ENCODE measurements around the gene TSPAN9. TPM values are rescaled to one million over a fixed set of nuclear protein-coding genes. Genes with fewer than 3 reads are reported as not detected.

The TSPAN9 gene
- total RNA-seq, 1 experiment from 2014 or later = 35.5 TPM

DNA sequence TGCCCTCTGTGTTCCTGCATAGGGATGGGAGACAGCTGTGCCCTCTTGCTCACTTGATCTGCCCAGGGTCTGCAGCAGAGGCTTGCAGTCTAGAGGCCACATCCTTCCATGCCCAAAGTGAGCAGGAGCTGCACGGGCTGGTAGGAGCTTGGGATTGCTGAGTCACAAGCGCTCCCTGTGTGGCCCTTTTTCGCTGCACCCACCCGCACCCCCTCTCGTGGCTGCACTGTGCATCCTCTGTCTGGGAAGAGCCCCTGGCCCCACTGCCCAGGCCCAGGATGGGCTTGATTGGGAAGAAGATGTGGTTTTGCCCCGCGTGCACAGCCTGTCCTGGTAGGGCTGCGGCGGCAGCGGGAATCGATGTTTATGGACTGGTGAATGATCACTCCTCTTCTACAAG, 192.4 kb downstream of the TSPAN9 start:
- TF ChIP-seq EZH2 (IDR thresholded peaks at IDR 0.05; ENCODE audit: borderline replicate concordance, low read depth, low read length, poor library complexity, severe bottlenecking) = no peak
- TF ChIP-seq, protein P1, sequence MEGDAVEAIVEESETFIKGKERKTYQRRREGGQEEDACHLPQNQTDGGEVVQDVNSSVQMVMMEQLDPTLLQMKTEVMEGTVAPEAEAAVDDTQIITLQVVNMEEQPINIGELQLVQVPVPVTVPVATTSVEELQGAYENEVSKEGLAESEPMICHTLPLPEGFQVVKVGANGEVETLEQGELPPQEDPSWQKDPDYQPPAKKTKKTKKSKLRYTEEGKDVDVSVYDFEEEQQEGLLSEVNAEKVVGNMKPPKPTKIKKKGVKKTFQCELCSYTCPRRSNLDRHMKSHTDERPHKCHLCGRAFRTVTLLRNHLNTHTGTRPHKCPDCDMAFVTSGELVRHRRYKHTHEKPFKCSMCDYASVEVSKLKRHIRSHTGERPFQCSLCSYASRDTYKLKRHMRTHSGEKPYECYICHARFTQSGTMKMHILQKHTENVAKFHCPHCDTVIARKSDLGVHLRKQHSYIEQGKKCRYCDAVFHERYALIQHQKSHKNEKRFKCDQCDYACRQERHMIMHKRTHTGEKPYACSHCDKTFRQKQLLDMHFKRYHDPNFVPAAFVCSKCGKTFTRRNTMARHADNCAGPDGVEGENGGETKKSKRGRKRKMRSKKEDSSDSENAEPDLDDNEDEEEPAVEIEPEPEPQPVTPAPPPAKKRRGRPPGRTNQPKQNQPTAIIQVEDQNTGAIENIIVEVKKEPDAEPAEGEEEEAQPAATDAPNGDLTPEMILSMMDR (conservative IDR thresholded peaks at IDR 0.05; ENCODE audit: low read depth, low read length) = no peak

DNA sequence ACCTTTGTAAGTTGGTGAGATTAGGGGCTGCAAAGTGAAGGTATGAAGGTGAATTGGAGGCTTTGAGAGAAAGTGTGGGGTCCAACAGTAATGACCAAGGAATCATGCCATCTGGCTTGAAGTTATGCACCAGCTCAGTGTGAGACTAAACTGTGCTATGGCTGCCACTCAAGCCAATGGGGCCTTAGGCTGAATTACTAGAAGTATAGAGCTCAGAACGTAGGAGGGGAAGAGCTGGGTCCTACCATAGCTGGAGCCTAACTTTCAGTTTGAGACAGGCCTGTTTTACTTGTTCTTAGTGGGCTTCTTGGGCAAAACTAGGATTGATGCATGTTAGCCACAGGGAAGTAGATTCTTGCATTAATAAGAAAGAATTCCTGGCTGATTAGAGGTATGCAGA, 194.0 kb downstream of the TSPAN9 start:
- Histone ChIP-seq H3K27me3 (replicated peaks; ENCODE audit: insufficient read depth, low read depth, low read length, poor library complexity) (no peaks in the 10 kb centered on the region), H3K36me3 (ENCODE audit: insufficient read depth, low read length, poor library complexity, severe bottlenecking) (no peaks in the 10 kb centered on the region), H3K4me1 (ENCODE audit: insufficient read depth, low read length, poor library complexity, severe bottlenecking) (peaks cover 9% of the 10 kb centered on the region), H3K27ac (ENCODE audit: low read depth, low read length, poor library complexity, severe bottlenecking) (no peak overlapping the region), H3K9me3 (ENCODE audit: low read depth, low read length, poor library complexity, severe bottlenecking) (no peaks in the 10 kb centered on the region), H3K4me3 (ENCODE audit: low read depth, low read length, poor library complexity, severe bottlenecking) (no peak overlapping the region)
- BruUV-seq (replicated peaks) = no TSS peak
- TF ChIP-seq EZH2 (IDR thresholded peaks at IDR 0.05; ENCODE audit: borderline replicate concordance, low read depth, low read length, poor library complexity, severe bottlenecking) = no peak
- TF ChIP-seq, protein P1 (conservative IDR thresholded peaks at IDR 0.05; ENCODE audit: low read depth, low read length) = no peak
- CTCF ChIA-PET = no interaction called here
- intact Hi-C loops (cut with micrococcal nuclease; ENCODE audit: unreplicated experiment) = no loop called here
- no peak for DNase-seq (ENCODE audit: low spot score)
- POLR2A ChIA-PET (ENCODE audit: low non-redundant PET) = no interaction called here

More for the DNA sequence above, 192.4 kb downstream of the TSPAN9 start:
- intact Hi-C loops (cut with micrococcal nuclease; ENCODE audit: unreplicated experiment) = no loop called here
- CTCF ChIA-PET = no interaction called here
- peaks cover 9% of the 10 kb centered on the region for H3K4me1 ChIP-seq (ENCODE audit: insufficient read depth, low read length, poor library complexity, severe bottlenecking)
- POLR2A ChIA-PET (ENCODE audit: low non-redundant PET) = no interaction called here
- DNase-seq (ENCODE audit: low spot score) = no peak
- no peak overlapping the region for H3K27ac ChIP-seq (ENCODE audit: low read depth, low read length, poor library complexity, severe bottlenecking)
- no peaks in the 10 kb centered on the region for H3K9me3 ChIP-seq (ENCODE audit: low read depth, low read length, poor library complexity, severe bottlenecking)
- BruUV-seq (replicated peaks) = no TSS peak
- H3K36me3 ChIP-seq (ENCODE audit: insufficient read depth, low read length, poor library complexity, severe bottlenecking) = no peaks in the 10 kb centered on the region
- H3K27me3 ChIP-seq (replicated peaks; ENCODE audit: insufficient read depth, low read depth, low read length, poor library complexity) = no peaks in the 10 kb centered on the region
- H3K4me3 ChIP-seq (ENCODE audit: low read depth, low read length, poor library complexity, severe bottlenecking) = no peak overlapping the region

DNA sequence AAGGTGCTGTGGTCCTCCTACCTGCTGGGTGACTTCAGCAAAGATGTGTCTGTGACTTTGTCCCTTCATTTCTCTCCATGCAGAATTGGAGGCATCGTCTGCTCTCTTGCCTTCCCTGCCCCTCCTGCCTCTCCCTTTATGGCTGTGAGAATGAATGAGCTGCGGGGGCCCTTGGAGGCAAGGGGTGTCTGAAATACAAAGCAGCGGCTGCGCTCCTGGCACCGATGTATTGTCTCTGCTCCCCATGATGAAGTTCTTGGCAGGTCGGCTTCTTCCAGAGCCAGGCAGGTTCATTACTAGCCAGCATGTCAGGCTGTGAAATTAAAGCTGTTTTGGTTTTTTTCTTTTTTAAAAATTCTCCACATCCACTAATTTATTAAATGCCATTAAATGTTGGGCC, 194.5 kb downstream of the TSPAN9 start:
- Histone ChIP-seq H3K4me1 (ENCODE audit: insufficient read depth, low read length, poor library complexity, severe bottlenecking) (peaks cover 4% of the 10 kb centered on the region), H3K9me3 (ENCODE audit: low read depth, low read length, poor library complexity, severe bottlenecking) (no peaks in the 10 kb centered on the region), H3K27ac (ENCODE audit: low read depth, low read length, poor library complexity, severe bottlenecking) (no peak overlapping the region), H3K4me3 (ENCODE audit: low read depth, low read length, poor library complexity, severe bottlenecking) (no peak overlapping the region), H3K36me3 (ENCODE audit: insufficient read depth, low read length, poor library complexity, severe bottlenecking) (no peaks in the 10 kb centered on the region), H3K27me3 (replicated peaks; ENCODE audit: insufficient read depth, low read depth, low read length, poor library complexity) (no peaks in the 10 kb centered on the region)
- no peak for DNase-seq (ENCODE audit: low spot score)
- CTCF ChIA-PET = no interaction called here
- no TSS peak for BruUV-seq (replicated peaks)
- no peak for TF ChIP-seq EZH2 (IDR thresholded peaks at IDR 0.05; ENCODE audit: borderline replicate concordance, low read depth, low read length, poor library complexity, severe bottlenecking)
- TF ChIP-seq, protein P1 (conservative IDR thresholded peaks at IDR 0.05; ENCODE audit: low read depth, low read length) = no peak
- POLR2A ChIA-PET (ENCODE audit: low non-redundant PET) = no interaction called here
- intact Hi-C loops (cut with micrococcal nuclease; ENCODE audit: unreplicated experiment) = no loop called here
